WI38 (cell line): ENCODE data around the gene SLC13A2.

Experiments
- H3K4me3 ChIP-seq: 2 replicates; pipeline ENCODE4 v1.5.1; 2011; ENCODE audit warnings: low read depth, mild to moderate bottlenecking, control low read depth, low read length
- TF ChIP-seq, protein P1 (sequence below): IDR thresholded peaks from 2 replicates; pipeline ENCODE4 v1.5.1; 2012; ENCODE audit warnings: low read depth, mild to moderate bottlenecking, control low read depth, low read length

The SLC13A2 gene

DNA sequence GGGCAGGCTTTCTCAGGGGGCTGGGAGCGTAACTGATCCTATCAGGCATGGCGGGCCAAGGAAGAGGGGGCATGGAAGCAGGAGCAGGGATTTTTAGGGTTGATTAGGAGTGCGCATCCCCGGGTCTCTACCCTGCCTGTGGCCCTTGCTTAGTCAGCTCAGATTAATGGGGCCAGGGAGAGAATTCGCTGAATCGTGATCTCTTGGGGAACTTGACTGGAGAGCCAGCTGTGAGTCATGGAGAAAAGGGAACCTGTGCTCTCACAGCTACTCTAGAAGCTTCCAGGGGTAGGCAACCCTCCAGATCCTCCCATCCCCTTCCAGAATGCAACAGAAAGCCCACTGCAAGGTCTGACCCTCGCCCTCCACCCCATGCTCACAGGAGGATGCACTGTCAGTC lies 36.3 kb downstream of the SLC13A2 start:
- no peak overlapping the region for H3K4me3 ChIP-seq
- TF ChIP-seq, protein P1, sequence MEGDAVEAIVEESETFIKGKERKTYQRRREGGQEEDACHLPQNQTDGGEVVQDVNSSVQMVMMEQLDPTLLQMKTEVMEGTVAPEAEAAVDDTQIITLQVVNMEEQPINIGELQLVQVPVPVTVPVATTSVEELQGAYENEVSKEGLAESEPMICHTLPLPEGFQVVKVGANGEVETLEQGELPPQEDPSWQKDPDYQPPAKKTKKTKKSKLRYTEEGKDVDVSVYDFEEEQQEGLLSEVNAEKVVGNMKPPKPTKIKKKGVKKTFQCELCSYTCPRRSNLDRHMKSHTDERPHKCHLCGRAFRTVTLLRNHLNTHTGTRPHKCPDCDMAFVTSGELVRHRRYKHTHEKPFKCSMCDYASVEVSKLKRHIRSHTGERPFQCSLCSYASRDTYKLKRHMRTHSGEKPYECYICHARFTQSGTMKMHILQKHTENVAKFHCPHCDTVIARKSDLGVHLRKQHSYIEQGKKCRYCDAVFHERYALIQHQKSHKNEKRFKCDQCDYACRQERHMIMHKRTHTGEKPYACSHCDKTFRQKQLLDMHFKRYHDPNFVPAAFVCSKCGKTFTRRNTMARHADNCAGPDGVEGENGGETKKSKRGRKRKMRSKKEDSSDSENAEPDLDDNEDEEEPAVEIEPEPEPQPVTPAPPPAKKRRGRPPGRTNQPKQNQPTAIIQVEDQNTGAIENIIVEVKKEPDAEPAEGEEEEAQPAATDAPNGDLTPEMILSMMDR = no peak

DNA sequence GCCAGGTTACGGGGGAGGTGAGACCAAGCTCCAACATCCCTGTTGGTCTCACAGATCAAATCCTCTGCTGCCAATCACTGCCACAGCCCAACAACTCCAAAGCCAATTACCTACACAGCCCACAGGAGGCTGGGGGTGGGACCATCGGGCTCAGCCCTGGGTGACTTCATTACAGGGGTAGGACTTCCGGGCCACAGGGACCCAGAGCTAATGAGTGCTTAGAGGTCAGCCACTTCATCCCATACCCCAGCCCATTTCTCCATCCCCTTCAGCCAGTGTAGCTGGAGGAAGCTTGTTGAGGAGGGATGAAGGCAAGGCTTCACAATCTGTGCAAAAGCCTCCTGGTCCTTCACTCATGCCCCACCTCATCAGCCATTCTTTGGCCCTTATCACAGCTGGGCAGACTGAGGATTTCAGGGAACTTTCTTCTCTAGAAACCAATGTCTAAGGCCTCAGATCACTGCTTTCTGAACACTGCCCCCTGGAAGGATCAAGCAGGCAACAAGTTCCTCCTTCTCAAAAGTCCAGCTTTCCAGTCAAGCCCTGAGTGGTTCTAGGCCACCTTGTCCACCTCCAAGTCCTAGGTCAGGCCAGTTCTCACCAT lies 38.5 kb downstream of the SLC13A2 start:
- TF ChIP-seq, protein P1 = no peak
- no peak overlapping the region for H3K4me3 ChIP-seq

DNA sequence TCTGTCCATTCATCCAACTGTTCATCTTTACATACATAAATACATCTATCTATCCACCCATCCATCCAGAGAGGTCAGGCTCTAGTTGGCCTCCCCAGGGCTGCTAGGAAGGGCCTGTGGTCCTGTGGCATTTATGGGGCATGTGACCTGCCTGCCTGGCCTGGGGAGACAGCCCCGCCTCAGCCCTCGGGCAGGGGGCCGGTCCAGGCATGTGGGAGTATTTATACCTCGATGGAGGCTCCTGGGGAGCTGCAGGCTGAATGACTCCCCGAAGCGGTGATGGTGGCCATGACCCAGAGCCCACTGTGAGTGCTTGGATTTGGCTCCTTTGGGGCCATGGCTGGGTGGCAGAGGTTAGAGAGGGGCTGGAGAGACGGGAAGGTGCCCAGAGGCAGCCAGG lies 40.0 kb downstream of the SLC13A2 start:
- TF ChIP-seq, protein P1 = no peak
- H3K4me3 ChIP-seq = no peak overlapping the region

DNA sequence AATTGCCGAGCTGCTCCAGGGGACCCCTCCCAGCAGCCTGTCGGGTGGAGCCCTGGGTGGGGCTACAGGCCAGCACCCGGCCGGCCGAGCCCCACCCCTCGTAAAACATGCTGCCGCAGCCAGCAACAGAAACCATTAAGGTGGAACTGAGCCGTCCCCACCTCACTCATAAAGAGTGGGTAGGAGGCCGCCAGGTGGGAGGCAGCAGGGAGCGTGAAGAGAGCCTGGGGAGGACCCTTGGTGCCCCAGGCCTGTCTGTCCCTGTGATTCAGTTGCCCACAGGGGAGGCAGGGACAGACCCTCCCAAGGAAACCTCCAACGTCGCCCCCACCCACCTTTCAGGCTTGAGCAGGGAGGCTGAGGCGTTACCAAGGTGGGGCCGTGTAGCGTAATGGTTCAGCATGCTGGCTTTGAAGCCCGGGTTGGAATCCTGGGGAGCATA lies 41.1 kb downstream of the SLC13A2 start:
- H3K4me3 ChIP-seq = no peak overlapping the region
- TF ChIP-seq, protein P1 = no peak

DNA sequence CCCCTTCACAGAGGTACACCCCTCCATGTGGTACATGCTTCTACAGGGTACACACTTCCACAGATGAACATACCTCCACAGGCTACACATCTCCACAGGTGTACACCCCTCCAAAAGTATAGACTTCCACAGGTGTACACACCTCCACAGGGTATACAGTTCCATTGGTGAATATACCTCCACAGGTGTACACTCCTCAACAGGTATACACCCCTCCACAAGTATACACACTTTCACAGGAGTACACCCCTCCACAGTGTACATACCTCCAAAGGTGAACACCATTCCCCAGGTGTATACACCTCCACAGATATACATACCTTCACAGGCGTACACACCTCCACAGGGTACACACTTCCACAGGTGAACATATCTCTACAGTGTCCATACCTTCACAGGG lies 42.1 kb downstream of the SLC13A2 start:
- TF ChIP-seq, protein P1 = no peak
- H3K4me3 ChIP-seq = no peak overlapping the region

DNA sequence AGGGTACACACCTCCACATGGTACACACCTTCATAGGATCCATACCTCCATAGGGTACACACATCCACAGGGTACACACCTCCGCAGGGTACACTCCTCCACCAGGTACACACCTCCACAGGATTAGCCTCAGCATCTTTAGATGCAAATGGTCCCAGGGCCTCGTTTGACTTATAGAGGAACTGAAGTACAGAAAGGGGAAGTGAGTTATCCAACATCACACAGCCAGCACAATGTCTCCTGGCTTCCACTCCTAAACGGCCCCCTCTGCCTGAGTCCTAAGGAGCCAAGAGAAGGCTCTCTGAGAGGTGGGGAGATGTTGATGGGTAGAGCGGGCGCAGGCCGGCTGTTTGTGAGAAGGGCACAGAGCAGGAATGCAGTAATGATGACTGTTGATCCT lies 44.7 kb downstream of the SLC13A2 start:
- H3K4me3 ChIP-seq = no peak overlapping the region
- TF ChIP-seq, protein P1 = no peak

DNA sequence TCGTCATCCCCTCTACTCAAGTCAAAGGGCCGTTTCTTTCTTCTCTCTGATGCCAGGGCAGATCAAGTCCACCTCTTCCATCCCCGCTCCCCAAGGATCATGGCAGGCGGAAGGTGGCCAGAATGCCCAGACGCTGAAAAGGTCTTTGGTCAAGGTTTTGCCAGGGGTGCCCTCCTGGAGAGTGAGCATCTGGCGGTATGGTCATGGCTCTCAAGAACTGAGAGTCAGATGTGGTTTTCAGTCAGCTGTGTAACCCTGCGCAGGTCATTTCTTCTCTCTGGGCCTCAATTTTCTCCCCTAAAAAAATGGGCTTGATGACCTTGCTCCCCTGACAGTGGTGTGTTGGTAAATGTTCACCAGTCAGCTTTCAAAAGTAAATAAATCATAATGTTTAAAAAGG lies 45.1 kb downstream of the SLC13A2 start:
- TF ChIP-seq, protein P1 = no peak
- H3K4me3 ChIP-seq = no peak overlapping the region
